OCI-LY1 (cell line): ENCODE measurements around the gene ARFIP1.

Experiments
- H2AFZ ChIP-seq: fragments of 200-600 bp; sonication (generic), shearing (Covaris generic); 2 replicates; pipeline ENCODE4 v1.6.0; 2014; ENCODE audit warnings: antibody characterized with exemption, mild to moderate bottlenecking, low read length
- H3F3A ChIP-seq: fragments of 200-600 bp; sonication (generic), shearing (Covaris generic); 2 replicates; pipeline ENCODE4 v1.6.0; 2014; ENCODE audit warnings: mild to moderate bottlenecking, antibody characterized with exemption, low read length, moderate library complexity; ENCODE audit not compliant: insufficient read depth
- H3K27ac ChIP-seq: fragments of 200-600 bp; sonication (generic); 2 replicates; pipeline ENCODE4 v1.5.1; 2014; ENCODE audit warnings: low read length, mixed run types, mild to moderate bottlenecking, low read depth; ENCODE audit not compliant: poor library complexity, severe bottlenecking
- H3K27me3 ChIP-seq: fragments of 200-600 bp; sonication (generic); 2 replicates; pipeline ENCODE4 v1.6.0; 2014; ENCODE audit warnings: antibody characterized with exemption, mild to moderate bottlenecking, low read length, moderate library complexity; ENCODE audit not compliant: insufficient read depth
- H3K36me3 ChIP-seq: fragments of 200-600 bp; sonication (generic); 2 replicates; pipeline ENCODE4 v1.6.1; 2014; ENCODE audit warnings: mild to moderate bottlenecking, antibody characterized with exemption, low read length, moderate library complexity, mixed read lengths; ENCODE audit not compliant: insufficient read depth
- H3K4me1 ChIP-seq: fragments of 200-600 bp; sonication (generic); 2 replicates; pipeline ENCODE4 v1.5.1; 2014; ENCODE audit warnings: mild to moderate bottlenecking, low read length, moderate library complexity; ENCODE audit not compliant: insufficient read depth, severe bottlenecking
- H3K4me2 ChIP-seq: fragments of 200-600 bp; sonication (generic), shearing (Covaris generic); 2 replicates; pipeline ENCODE4 v1.6.1; 2014; ENCODE audit warnings: low read length
- H3K4me3 ChIP-seq: fragments of 200-600 bp; sonication (generic); 2 replicates; pipeline ENCODE4 v1.5.1; 2014; ENCODE audit warnings: low read length, low read depth, mild to moderate bottlenecking, mixed read lengths; ENCODE audit not compliant: poor library complexity, severe bottlenecking
- H3K79me2 ChIP-seq: fragments of 200-600 bp; shearing (Covaris generic); 2 replicates; pipeline ENCODE4 v1.6.1; 2016; ENCODE audit warnings: mixed run types, low read length, mixed read lengths; ENCODE audit not compliant: insufficient read depth
- H3K9ac ChIP-seq: fragments of 200-600 bp; sonication (generic), shearing (Covaris generic); 2 replicates; pipeline ENCODE4 v1.6.1; 2014; ENCODE audit warnings: mild to moderate bottlenecking, low read length, mixed read lengths
- H3K9me2 ChIP-seq: fragments of 200-600 bp; sonication (generic), shearing (Covaris generic); 2 replicates; pipeline ENCODE4 v1.6.1; 2014; ENCODE audit warnings: low read depth, mild to moderate bottlenecking, low read length, mixed read lengths
- H3K9me3 ChIP-seq: fragments of 200-600 bp; shearing (Covaris generic); 2 replicates; pipeline ENCODE4 v1.6.1; 2014; ENCODE audit warnings: low read length, mixed read lengths
- H4K20me1 ChIP-seq: fragments of 200-600 bp; sonication (generic), shearing (Covaris generic); 2 replicates; pipeline ENCODE4 v1.6.0; 2016; ENCODE audit warnings: mild to moderate bottlenecking, low read length; ENCODE audit not compliant: insufficient read depth
- EZH2 ChIP-seq: fragments of 200-600 bp; sonication (generic), shearing (Covaris generic); IDR thresholded peaks from 2 replicates; pipeline ENCODE4 v1.8.0; 2017; ENCODE audit warnings: borderline replicate concordance, mixed run types, mild to moderate bottlenecking, antibody characterized with exemption, low read length, moderate library complexity, mixed read lengths
- TF ChIP-seq, protein P1 (sequence below): fragments of 200-600 bp; sonication (generic), shearing (Covaris generic); IDR thresholded peaks from 2 replicates; pipeline ENCODE4 v1.5.1; 2017; ENCODE audit warnings: mild to moderate bottlenecking, antibody characterized with exemption, low read length, moderate library complexity, mixed read lengths

Gene ARFIP1

DNA sequence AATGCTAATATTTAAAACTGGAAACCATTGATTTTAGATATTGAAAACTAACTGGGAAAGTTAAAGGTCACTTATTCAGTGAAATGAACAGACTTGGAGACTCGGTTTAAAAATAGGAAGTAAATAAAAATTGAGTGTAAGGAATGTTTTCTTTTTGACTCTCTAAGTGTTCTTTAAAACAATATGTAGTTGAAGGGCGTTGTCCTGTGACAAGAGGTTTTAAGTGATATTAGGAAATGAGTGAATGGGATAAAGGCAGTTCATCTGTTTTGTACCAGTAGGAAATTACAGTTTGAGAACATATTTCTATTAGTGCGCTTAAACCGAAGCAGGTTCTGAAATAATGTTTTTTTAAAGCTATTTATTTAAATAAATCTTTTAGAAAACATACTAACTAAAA, 77.2 kb downstream of the ARFIP1 start:
- Histone ChIP-seq H4K20me1 (no peaks in the 10 kb centered on the region), H3K27ac (no peak overlapping the region), H2AFZ (no peak overlapping the region), H3K9me2 (no peaks in the 10 kb centered on the region), H3K9me3 (0 out of 2 replicates have a peak, but pooled peaks cover 3% of the 10 kb centered on the region), H3K4me2 (no peak overlapping the region), H3K79me2 (no peaks in the 10 kb centered on the region), H3K27me3 (no peaks in the 10 kb centered on the region), H3F3A (no peaks in the 10 kb centered on the region), H3K4me3 (no peak overlapping the region), H3K36me3 (no peaks in the 10 kb centered on the region), H3K4me1 (no peaks in the 10 kb centered on the region), H3K9ac (no peak overlapping the region)
- TF ChIP-seq EZH2: no peak
- TF ChIP-seq, protein P1, sequence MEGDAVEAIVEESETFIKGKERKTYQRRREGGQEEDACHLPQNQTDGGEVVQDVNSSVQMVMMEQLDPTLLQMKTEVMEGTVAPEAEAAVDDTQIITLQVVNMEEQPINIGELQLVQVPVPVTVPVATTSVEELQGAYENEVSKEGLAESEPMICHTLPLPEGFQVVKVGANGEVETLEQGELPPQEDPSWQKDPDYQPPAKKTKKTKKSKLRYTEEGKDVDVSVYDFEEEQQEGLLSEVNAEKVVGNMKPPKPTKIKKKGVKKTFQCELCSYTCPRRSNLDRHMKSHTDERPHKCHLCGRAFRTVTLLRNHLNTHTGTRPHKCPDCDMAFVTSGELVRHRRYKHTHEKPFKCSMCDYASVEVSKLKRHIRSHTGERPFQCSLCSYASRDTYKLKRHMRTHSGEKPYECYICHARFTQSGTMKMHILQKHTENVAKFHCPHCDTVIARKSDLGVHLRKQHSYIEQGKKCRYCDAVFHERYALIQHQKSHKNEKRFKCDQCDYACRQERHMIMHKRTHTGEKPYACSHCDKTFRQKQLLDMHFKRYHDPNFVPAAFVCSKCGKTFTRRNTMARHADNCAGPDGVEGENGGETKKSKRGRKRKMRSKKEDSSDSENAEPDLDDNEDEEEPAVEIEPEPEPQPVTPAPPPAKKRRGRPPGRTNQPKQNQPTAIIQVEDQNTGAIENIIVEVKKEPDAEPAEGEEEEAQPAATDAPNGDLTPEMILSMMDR: no peak

DNA sequence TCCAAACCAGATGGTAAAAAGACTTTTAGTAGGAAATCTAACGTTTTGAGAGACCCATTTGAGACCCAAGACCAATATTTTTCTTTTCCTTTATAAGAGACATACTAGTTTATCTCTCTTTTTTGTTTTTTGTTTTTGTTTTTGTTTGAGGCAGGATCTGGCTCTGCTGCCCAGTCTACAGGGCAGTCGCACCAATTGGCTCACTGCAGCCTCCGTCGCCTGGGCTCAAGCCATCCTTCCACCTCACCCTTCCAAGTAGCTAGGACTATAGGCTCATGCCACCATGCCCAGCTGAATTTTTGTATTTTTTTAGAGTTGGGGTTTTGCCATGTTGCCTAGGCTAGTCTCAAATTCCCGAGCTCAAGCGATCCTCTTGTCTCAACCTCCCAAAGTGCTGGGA, 79.2 kb downstream of the ARFIP1 start:
- H3K27me3 ChIP-seq: no peaks in the 10 kb centered on the region
- H3K4me1 ChIP-seq: no peaks in the 10 kb centered on the region
- no peak overlapping the region for H3K4me3 ChIP-seq
- H3K9me2 ChIP-seq: no peaks in the 10 kb centered on the region
- no peak overlapping the region for H3K4me2 ChIP-seq
- H3F3A ChIP-seq: no peaks in the 10 kb centered on the region
- TF ChIP-seq EZH2: no peak
- TF ChIP-seq, protein P1: no peak
- no peaks in the 10 kb centered on the region for H3K36me3 ChIP-seq
- no peaks in the 10 kb centered on the region for H3K79me2 ChIP-seq
- no peaks in the 10 kb centered on the region for H3K9me3 ChIP-seq
- H2AFZ ChIP-seq: no peak overlapping the region
- H3K9ac ChIP-seq: no peak overlapping the region
- no peak overlapping the region for H3K27ac ChIP-seq
- no peaks in the 10 kb centered on the region for H4K20me1 ChIP-seq

DNA sequence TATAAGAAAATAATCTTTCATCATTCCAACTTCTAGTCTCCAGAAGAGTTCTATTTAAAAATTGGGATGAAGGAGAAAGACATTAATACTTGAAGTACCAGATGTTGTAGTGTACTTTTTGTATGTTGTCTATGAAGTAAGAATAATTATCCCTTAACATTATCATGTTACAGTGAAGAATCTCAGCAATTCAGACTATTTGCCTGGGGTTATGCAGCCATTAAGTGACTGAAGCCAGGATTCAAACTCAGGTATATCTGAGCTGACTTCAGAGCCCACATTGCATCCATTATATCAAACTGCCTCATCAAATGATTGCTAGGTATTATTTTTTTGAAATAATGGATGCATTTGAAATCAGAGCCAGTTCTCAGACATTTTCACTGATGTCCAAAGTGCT, 80.3 kb downstream of the ARFIP1 start:
- Histone ChIP-seq H3K4me3 (no peak overlapping the region), H2AFZ (no peak overlapping the region), H3K27me3 (no peaks in the 10 kb centered on the region), H3K79me2 (no peaks in the 10 kb centered on the region), H3K36me3 (peaks cover 5% of the 10 kb centered on the region; the same call in 1 of the 2 replicates), H3K4me2 (no peak overlapping the region), H3K27ac (no peak overlapping the region), H4K20me1 (no peaks in the 10 kb centered on the region), H3K9me3 (no peaks in the 10 kb centered on the region), H3K4me1 (no peaks in the 10 kb centered on the region), H3K9ac (no peak overlapping the region), H3F3A (no peaks in the 10 kb centered on the region), H3K9me2 (no peaks in the 10 kb centered on the region)
- no peak for TF ChIP-seq EZH2
- TF ChIP-seq, protein P1: no peak
